Bronchial epithelial cell (primary cell): ENCODE data around the gene MICAL2. TPM values are rescaled to one million over a fixed set of nuclear protein-coding genes. Genes with fewer than 3 reads are reported as not detected.
A peak's percentile ranks its signal among the peaks of the same experiment; 100 is the strongest.

Experiments used
- DNase-seq: peaks from one replicate; pipeline ENCODE4 v3.0.0-alpha.2; 2010; ENCODE audit warnings: low read depth
- FAIRE-seq: peaks from 2 replicates; lab custom pipeline; 2011; peaks lifted over from hg19 to GRCh38; lab: Jason Lieb, UNC
- H3K27me3 ChIP-seq: 2 replicates; pipeline ENCODE4 v1.5.1; 2011; ENCODE audit warnings: low read length; ENCODE audit not compliant: control insufficient read depth, insufficient read depth
- H3K36me3 ChIP-seq: 2 replicates; pipeline ENCODE4 v1.5.1; 2011; ENCODE audit warnings: low read length; ENCODE audit not compliant: control insufficient read depth, insufficient read depth
- H3K4me3 ChIP-seq: 2 replicates; pipeline ENCODE4 v1.5.1; 2011; ENCODE audit warnings: mild to moderate bottlenecking, low read depth, low read length, control low read depth
- total RNA-seq: library from RNA; depleted of rRNA; stranded (reverse); fragments of >200 nt; gene quantifications from 2 replicates; pipeline ENCODE4 v1.2.1, GENCODE V29; 2014
- TF ChIP-seq, protein P1 (sequence below): IDR thresholded peaks from 2 replicates; pipeline ENCODE4 v1.5.1; 2011; ENCODE audit warnings: mild to moderate bottlenecking, moderate library complexity, low read length, control low read depth, inconsistent platforms; ENCODE audit not compliant: insufficient read depth, severe bottlenecking

Gene MICAL2
- total RNA-seq, 1 donor from 2014 or later = 75.0 TPM

DNA sequence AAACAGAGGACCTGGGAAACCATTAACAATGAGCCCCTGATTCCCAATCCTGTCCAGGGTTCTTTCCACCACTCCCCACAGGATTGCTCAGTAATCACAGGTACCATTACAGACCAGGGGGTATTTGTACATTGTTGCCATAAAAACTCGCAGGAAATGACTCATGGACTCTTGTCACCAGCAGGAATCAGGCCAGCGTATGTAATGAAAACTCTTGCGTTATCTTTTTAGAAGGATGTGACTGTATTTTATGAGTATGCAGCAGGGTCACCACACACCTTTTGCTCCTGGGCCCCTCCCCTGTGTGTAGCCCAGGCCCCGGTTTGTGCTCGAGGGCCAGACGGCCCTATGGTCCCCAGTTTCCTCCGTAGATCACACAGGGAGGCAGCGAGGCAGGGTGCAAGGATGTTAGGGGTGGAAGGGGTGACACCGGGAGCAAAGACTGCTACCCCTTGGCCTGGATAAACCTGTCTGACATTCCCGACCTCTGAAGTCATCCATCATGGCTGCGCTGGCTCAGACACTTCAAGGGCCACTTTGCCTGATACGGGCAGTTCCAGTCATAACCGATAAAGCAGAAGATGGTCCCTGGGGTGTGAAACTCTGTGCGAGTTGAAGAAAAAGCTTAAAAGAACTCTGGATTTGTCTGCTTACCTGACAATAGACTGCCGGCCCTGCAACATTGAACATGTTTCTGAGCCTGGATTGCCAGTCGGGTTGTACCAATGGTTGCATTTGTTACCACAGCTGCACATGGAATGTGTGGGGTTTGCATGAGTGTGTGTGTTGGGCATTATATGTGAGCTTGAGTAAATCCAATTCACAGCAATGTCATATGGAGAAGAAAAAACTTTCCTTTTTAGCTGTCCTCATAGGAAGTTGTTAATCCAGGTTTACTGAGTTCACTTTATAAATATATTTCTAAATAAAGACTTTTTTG lies 56.9 kb downstream of the MICAL2 start:
- TF ChIP-seq, protein P1, sequence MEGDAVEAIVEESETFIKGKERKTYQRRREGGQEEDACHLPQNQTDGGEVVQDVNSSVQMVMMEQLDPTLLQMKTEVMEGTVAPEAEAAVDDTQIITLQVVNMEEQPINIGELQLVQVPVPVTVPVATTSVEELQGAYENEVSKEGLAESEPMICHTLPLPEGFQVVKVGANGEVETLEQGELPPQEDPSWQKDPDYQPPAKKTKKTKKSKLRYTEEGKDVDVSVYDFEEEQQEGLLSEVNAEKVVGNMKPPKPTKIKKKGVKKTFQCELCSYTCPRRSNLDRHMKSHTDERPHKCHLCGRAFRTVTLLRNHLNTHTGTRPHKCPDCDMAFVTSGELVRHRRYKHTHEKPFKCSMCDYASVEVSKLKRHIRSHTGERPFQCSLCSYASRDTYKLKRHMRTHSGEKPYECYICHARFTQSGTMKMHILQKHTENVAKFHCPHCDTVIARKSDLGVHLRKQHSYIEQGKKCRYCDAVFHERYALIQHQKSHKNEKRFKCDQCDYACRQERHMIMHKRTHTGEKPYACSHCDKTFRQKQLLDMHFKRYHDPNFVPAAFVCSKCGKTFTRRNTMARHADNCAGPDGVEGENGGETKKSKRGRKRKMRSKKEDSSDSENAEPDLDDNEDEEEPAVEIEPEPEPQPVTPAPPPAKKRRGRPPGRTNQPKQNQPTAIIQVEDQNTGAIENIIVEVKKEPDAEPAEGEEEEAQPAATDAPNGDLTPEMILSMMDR = no peak
- DNase-seq (peak; percentile 98), FAIRE-seq (no peak)
- H3K36me3 ChIP-seq = peaks cover 9% of the 10 kb centered on the region
- H3K4me3 ChIP-seq = no peak overlapping the region
- no peaks in the 10 kb centered on the region for H3K27me3 ChIP-seq

DNA sequence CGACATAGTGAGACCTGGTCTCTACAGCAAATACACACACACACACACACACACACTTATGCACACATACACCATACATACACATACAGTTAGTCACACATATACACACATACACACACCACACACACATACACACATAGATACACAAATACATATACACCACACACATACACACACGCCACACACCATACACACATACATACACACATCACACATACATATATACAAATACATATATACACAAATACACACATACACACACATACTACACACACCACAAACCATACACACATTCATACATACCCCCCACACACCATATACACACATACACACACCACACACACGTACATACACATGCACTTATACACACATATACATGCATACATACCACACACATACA lies 57.7 kb downstream of the MICAL2 start:
- no peak overlapping the region for H3K4me3 ChIP-seq
- TF ChIP-seq, protein P1 = no peak
- FAIRE-seq = no peak
- H3K27me3 ChIP-seq = no peaks in the 10 kb centered on the region
- no peak for DNase-seq
- H3K36me3 ChIP-seq = peaks cover 8% of the 10 kb centered on the region

DNA sequence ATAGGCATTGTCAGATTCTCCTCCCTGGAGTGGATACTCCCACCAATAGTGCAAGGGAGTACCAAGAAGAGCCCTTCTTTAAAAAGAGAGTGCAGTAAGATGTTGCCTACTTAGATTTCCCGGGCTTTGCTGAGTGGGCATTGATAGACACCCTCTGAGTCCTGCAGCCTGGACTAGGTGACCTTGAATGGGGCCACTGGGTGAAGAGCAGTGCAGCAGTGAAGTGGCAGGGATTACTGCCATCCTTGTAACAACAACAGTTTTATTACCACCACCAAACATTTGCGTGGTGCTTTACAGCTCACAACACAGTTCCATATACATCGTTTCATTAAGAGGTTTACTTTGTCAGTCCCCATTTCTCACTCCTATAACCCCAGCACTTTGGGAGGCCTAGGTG lies 59.4 kb downstream of the MICAL2 start:
- DNase-seq = no peak
- Histone ChIP-seq H3K4me3 (no peak overlapping the region), H3K27me3 (no peaks in the 10 kb centered on the region), H3K36me3 (peaks cover 5% of the 10 kb centered on the region)
- TF ChIP-seq, protein P1 = no peak
- FAIRE-seq = no peak

DNA sequence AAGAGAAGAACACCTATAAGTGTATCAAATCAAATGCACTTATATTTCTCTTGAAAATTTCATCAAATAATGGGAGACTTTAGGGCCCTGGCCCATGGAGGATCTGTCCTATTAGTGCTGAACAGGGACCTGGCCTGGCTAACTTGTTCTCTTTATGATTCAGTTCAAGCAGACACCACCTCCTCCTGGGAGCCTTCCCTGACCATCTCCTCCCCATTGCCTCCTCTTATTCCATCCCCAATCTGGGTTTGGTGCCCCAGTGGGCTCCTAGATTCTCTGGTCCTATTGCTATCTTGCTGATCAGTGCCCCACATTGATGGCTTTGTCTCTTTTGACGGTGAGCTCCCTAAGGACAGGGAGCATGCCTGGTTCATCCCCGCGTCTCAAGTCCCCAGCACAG lies 60.1 kb downstream of the MICAL2 start:
- Histone ChIP-seq H3K4me3 (no peak overlapping the region), H3K27me3 (no peaks in the 10 kb centered on the region), H3K36me3 (peaks cover 5% of the 10 kb centered on the region)
- FAIRE-seq = no peak
- no peak for DNase-seq
- TF ChIP-seq, protein P1 = no peak

DNA sequence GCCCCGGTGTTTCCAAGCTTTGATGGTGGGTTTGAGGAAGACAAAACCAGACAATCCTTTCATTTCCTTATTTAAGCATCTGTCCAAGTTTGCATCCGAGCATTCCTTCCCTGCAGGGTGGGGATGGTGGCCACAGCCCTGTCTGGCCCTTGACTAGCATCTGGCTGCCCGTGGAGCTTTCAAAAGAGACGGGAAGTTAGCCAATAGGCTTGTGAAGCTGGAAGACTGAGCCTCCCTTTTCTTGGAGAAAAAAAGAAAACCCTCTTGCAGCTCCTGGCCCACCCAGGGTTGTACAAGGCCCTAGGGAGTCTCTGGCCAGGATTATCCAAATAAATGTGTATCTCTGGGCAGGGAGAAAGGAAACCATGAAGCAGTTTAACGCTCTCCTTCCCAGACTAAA lies 60.6 kb downstream of the MICAL2 start:
- FAIRE-seq = no peak
- no peak for DNase-seq

More for the DNA sequence above, 60.6 kb downstream of the MICAL2 start:
- TF ChIP-seq, protein P1 = no peak
- peaks cover 5% of the 10 kb centered on the region for H3K36me3 ChIP-seq
- no peak overlapping the region for H3K4me3 ChIP-seq
- H3K27me3 ChIP-seq = no peaks in the 10 kb centered on the region
